HepG2 (cell line): ENCODE results near the gene SCAMP3. TPM values are rescaled to one million over a fixed set of nuclear protein-coding genes. Genes with fewer than 3 reads are reported as not detected.

Experiments used
- CTCF ChIP-seq: sonication (generic); formaldehyde crosslinking; IDR thresholded peaks from 2 replicates; pipeline ENCODE4 v1.5.0; 2020; ENCODE audit warnings: mild to moderate bottlenecking, missing genetic modification reagents, moderate library complexity
- GABPB1 ChIP-seq: IDR thresholded peaks from 2 replicates; pipeline ENCODE4 v1.6.1; 2016; ENCODE audit warnings: mild to moderate bottlenecking, missing genetic modification reagents, moderate library complexity, missing compliant biosample characterization
- MTA3 ChIP-seq: sonication (generic); formaldehyde crosslinking; IDR thresholded peaks from 2 replicates; pipeline ENCODE4 v1.4.0; 2020; ENCODE audit warnings: missing genetic modification reagents
- PATZ1 ChIP-seq: sonication (generic); formaldehyde crosslinking; IDR thresholded peaks from 2 replicates; pipeline ENCODE4 v1.4.0; 2020; ENCODE audit warnings: missing genetic modification reagents
- POGK ChIP-seq: sonication (generic); formaldehyde crosslinking; conservative IDR thresholded peaks from 2 replicates; pipeline ENCODE4 v1.8.0; 2022; ENCODE audit warnings: mild to moderate bottlenecking, moderate library complexity, missing genetic modification reagents
- SIN3A ChIP-seq: IDR thresholded peaks from 2 replicates; pipeline ENCODE4 v1.6.1; 2011; ENCODE audit warnings: low read depth, mild to moderate bottlenecking, control low read depth, low read length, borderline replicate concordance
- SKI ChIP-seq: fragments of 450-650 bp; IDR thresholded peaks from one replicate; pipeline ENCODE4 v1.6.1; 2018; ENCODE audit warnings: mild to moderate bottlenecking; ENCODE audit not compliant: partially characterized antibody
- TP53 ChIP-seq: sonication (generic); formaldehyde crosslinking; conservative IDR thresholded peaks from 2 replicates; pipeline ENCODE4 v1.4.0; 2020; ENCODE audit warnings: missing genetic modification reagents
- ZNF883 ChIP-seq: sonication (generic); formaldehyde crosslinking; IDR thresholded peaks from 2 replicates; pipeline ENCODE4 v1.5.1; 2020; ENCODE audit warnings: mild to moderate bottlenecking, missing genetic modification reagents; ENCODE audit errors: not compliant biosample characterization
- polyA plus RNA-seq, 8 experiments: library from polyadenylated mRNA; depleted of rRNA in 3 of 8; stranded (reverse) in 7 of 8; unstranded in 1 of 8; fragments of >200 nt; fragmentation: Illumina TruSeq in 4 of 8; extraction: Trizol in 4 of 8; gene quantifications; 2 replicates each; pipeline versions ENCODE4 v1.2.1 to v1.2.3, GENCODE V29; 2011 to 2016; ENCODE audit warnings: low read depth in 4 of 8, missing spikeins in 1 of 8, mixed read lengths in 1 of 8; ENCODE audit not compliant: insufficient read depth in 1 of 8
- total RNA-seq, 5 experiments: library from RNA; depleted of rRNA; stranded (reverse); fragments of >200 nt; fragmentation: Illumina TruSeq; extraction: Trizol; gene quantifications; 2 replicates each; pipeline ENCODE4 v1.2.3, GENCODE V29; 2016; ENCODE audit warnings: low read depth in 1 of 5
- TF ChIP-seq, protein P1 (sequence below): sonication (generic); formaldehyde crosslinking; IDR thresholded peaks from one replicate; pipeline ENCODE4 v1.5.1; 2020; ENCODE audit warnings: mild to moderate bottlenecking, missing genetic modification reagents; ENCODE audit errors: not compliant biosample characterization
- TF ChIP-seq, protein P2 (sequence below): sonication (generic); formaldehyde crosslinking; IDR thresholded peaks from 2 replicates; pipeline ENCODE4 v1.4.0; 2020; ENCODE audit warnings: missing genetic modification reagents

Gene SCAMP3
- total and polyA plus RNA-seq, 2 of the 13 experiments (the other 11 are each of a cell fraction or from before 2014, with no cell fraction given) = 46.8 to 83.3 TPM

DNA sequence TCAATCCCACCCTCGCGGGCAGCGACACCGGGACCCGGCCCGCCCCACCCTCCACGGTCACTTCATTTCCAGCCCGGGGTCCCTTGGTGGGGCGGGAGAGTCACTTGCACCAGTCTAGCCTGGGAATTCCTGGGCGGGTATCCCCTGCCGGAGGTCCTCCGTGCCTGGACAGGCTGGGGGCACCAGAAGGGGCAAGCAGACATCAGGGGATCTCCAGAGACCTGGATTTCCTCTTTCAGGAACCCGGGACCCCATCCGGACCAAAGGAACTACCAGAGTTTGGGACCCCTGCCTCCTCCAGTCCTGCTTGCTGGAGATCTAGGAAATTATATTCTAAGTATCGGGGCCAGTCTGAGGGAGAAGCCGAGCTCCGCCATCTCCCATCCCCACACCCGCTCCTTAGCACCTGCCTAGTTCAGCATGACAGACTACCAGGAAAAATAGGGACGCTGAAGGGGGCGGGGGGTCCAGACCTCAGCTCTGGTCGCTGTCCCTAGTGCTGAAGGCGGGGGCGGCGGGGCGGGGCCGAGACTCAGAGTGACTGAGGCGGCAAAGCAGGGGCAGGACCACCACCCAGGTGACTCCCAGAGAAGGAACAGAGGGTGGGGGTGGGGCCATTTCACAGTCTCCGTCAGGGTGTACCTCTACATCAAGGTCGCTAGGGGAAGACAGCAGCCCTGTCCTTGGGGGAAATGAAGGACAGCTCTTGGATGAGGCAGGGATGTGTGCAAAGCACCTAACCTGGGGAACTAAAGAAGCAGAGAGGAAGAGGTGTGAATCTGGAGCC, 15.9 kb upstream of the SCAMP3 start (continued):
- TF ChIP-seq, protein P1, sequence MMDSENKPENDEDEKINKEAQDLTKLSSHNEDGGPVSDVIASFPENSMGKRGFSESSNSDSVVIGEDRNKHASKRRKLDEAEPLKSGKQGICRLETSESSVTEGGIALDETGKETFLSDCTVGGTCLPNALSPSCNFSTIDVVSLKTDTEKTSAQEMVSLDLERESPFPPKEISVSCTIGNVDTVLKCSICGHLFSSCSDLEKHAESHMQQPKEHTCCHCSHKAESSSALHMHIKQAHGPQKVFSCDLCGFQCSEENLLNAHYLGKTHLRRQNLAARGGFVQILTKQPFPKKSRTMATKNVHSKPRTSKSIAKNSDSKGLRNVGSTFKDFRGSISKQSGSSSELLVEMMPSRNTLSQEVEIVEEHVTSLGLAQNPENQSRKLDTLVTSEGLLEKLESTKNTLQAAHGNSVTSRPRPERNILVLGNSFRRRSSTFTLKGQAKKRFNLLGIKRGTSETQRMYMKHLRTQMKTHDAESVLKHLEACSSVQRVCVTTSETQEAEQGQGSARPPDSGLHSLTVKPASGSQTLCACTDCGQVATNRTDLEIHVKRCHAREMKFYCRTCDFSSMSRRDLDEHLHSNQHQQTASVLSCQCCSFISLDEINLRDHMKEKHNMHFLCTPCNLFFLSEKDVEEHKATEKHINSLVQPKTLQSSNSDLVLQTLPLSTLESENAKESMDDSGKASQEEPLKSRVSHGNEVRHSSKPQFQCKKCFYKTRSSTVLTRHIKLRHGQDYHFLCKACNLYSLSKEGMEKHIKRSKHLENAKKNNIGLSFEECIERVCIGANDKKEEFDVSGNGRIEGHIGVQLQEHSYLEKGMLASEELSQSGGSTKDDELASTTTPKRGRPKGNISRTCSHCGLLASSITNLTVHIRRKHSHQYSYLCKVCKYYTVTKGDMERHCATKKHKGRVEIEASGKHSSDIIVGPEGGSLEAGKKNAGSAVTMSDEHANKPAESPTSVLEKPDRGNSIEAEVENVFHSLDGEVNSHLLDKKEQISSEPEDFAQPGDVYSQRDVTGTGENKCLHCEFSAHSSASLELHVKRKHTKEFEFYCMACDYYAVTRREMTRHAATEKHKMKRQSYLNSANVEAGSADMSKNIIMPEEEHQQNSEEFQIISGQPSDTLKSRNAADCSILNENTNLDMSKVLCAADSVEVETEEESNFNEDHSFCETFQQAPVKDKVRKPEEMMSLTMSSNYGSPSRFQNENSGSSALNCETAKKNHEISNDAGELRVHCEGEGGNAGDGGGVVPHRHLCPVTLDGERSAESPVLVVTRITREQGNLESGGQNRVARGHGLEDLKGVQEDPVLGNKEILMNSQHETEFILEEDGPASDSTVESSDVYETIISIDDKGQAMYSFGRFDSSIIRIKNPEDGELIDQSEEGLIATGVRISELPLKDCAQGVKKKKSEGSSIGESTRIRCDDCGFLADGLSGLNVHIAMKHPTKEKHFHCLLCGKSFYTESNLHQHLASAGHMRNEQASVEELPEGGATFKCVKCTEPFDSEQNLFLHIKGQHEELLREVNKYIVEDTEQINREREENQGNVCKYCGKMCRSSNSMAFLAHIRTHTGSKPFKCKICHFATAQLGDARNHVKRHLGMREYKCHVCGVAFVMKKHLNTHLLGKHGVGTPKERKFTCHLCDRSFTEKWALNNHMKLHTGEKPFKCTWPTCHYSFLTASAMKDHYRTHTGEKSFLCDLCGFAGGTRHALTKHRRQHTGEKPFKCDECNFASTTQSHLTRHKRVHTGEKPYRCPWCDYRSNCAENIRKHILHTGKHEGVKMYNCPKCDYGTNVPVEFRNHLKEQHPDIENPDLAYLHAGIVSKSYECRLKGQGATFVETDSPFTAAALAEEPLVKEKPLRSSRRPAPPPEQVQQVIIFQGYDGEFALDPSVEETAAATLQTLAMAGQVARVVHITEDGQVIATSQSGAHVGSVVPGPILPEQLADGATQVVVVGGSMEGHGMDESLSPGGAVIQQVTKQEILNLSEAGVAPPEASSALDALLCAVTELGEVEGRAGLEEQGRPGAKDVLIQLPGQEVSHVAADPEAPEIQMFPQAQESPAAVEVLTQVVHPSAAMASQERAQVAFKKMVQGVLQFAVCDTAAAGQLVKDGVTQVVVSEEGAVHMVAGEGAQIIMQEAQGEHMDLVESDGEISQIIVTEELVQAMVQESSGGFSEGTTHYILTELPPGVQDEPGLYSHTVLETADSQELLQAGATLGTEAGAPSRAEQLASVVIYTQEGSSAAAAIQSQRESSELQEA (CRISPR knock-in tag) = no peak
- TF ChIP-seq, protein P2, sequence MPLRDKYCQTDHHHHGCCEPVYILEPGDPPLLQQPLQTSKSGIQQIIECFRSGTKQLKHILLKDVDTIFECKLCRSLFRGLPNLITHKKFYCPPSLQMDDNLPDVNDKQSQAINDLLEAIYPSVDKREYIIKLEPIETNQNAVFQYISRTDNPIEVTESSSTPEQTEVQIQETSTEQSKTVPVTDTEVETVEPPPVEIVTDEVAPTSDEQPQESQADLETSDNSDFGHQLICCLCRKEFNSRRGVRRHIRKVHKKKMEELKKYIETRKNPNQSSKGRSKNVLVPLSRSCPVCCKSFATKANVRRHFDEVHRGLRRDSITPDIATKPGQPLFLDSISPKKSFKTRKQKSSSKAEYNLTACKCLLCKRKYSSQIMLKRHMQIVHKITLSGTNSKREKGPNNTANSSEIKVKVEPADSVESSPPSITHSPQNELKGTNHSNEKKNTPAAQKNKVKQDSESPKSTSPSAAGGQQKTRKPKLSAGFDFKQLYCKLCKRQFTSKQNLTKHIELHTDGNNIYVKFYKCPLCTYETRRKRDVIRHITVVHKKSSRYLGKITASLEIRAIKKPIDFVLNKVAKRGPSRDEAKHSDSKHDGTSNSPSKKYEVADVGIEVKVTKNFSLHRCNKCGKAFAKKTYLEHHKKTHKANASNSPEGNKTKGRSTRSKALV (CRISPR knock-in tag) = no peak
- no peak for TF ChIP-seq TP53 (CRISPR knock-in tag)
- no peak for TF ChIP-seq SKI
- peak; percentile 55 for TF ChIP-seq CTCF (CRISPR knock-in tag)
- 0 out of 2 replicates have a peak, but pooled peaks have one; percentile 22 for TF ChIP-seq POGK (CRISPR knock-in tag)
- TF ChIP-seq PATZ1 (CRISPR knock-in tag) = peak; percentile 47; the same call in 1 of the 2 replicates
- peak; percentile 9 for TF ChIP-seq ZNF883 (CRISPR knock-in tag)
- TF ChIP-seq MTA3 (CRISPR knock-in tag) = no peak
- TF ChIP-seq GABPB1 (CRISPR knock-in tag) = peak; percentile 9; the same call in 1 of the 2 replicates
- TF ChIP-seq SIN3A = peak; percentile 95
